ENCODE results near the gene LYRM1.

Gene LYRM1

DNA sequence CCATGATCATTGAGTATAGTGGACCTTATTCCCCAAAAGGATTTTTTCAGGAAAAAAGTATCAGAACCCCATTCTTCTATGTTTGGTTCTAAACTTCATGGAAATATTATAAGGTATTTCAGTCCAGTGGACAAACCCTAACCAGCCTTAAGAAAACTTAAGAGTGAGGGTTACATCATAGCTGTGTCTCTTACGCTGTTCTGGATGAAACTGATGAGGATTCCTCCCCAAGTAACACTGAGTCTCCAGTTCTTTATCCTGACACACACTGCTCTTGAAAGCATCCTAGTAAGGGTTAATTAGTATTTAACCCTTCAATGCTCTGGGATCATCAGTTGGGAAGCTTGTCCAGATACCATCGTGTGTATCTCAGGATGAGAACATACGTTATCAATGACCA, 5.0 kb downstream of the LYRM1 start:
- H3K79me2 ChIP-seq (ENCODE audit: low read length): peaks cover 34% of the 10 kb centered on the region
- TF ChIP-seq CTCF (IDR thresholded peaks at IDR 0.05; ENCODE audit: low read length): no peak
- TF ChIP-seq EZH2phosphoT487 (IDR thresholded peaks at IDR 0.05; ENCODE audit: low read length): no peak
- no peak for TF ChIP-seq EZH2 (optimal IDR thresholded peaks at IDR 0.05; ENCODE audit: low read depth, low read length)
- peaks cover 14% of the 10 kb centered on the region for H3F3A ChIP-seq (ENCODE audit: insufficient read depth, low read length)
- H3K27ac ChIP-seq (ENCODE audit: low read length): no peak overlapping the region
- no peaks in the 10 kb centered on the region for H3K27me3 ChIP-seq (replicated peaks; ENCODE audit: insufficient read depth, low read length)
- peaks cover 34% of the 10 kb centered on the region for H3K4me1 ChIP-seq (ENCODE audit: low read length)
- DNase-seq: no peak
- no peak overlapping the region for H3K4me2 ChIP-seq (ENCODE audit: low read depth, low read length)
- H4K20me1 ChIP-seq (ENCODE audit: insufficient read depth, low read length): no peaks in the 10 kb centered on the region
- H3K9me3 ChIP-seq (replicated peaks; ENCODE audit: insufficient read depth, low read length): no peaks in the 10 kb centered on the region
- no peaks in the 10 kb centered on the region for H3K36me3 ChIP-seq (replicated peaks; ENCODE audit: insufficient read depth, low read length)
- H2AFZ ChIP-seq (ENCODE audit: low read length): no peak overlapping the region
- H3K9ac ChIP-seq (ENCODE audit: low read length): no peak overlapping the region
- no peaks in the 10 kb centered on the region for H3K9me2 ChIP-seq (replicated peaks; ENCODE audit: insufficient read depth, low read length)
- no peak overlapping the region for H3K4me3 ChIP-seq (ENCODE audit: low read length)

GRCh38 chr16:20906341-20907255, 6.0 kb downstream of the LYRM1 start:
- Histone ChIP-seq H3F3A (ENCODE audit: insufficient read depth, low read length) (peaks cover 14% of the 10 kb centered on the region), H3K9me3 (replicated peaks; ENCODE audit: insufficient read depth, low read length) (no peaks in the 10 kb centered on the region), H3K36me3 (replicated peaks; ENCODE audit: insufficient read depth, low read length) (no peaks in the 10 kb centered on the region), H2AFZ (ENCODE audit: low read length) (no peak overlapping the region), H3K79me2 (ENCODE audit: low read length) (peaks cover 24% of the 10 kb centered on the region), H3K9ac (ENCODE audit: low read length) (no peak overlapping the region), H3K9me2 (replicated peaks; ENCODE audit: insufficient read depth, low read length) (no peaks in the 10 kb centered on the region), H3K27ac (ENCODE audit: low read length) (no peak overlapping the region), H3K4me1 (ENCODE audit: low read length) (peaks cover 34% of the 10 kb centered on the region), H3K27me3 (replicated peaks; ENCODE audit: insufficient read depth, low read length) (no peaks in the 10 kb centered on the region), H4K20me1 (ENCODE audit: insufficient read depth, low read length) (no peaks in the 10 kb centered on the region), H3K4me3 (ENCODE audit: low read length) (no peak overlapping the region), H3K4me2 (ENCODE audit: low read depth, low read length) (no peak overlapping the region)
- no peak for DNase-seq
- TF ChIP-seq EZH2phosphoT487 (IDR thresholded peaks at IDR 0.05; ENCODE audit: low read length): no peak
- no peak for TF ChIP-seq CTCF (IDR thresholded peaks at IDR 0.05; ENCODE audit: low read length)
- TF ChIP-seq EZH2 (optimal IDR thresholded peaks at IDR 0.05; ENCODE audit: low read depth, low read length): no peak

GRCh38 chr16:20910781-20911321, 10.3 kb downstream of the LYRM1 start:
- H3K36me3 ChIP-seq (replicated peaks; ENCODE audit: insufficient read depth, low read length): no peaks in the 10 kb centered on the region
- H4K20me1 ChIP-seq (ENCODE audit: insufficient read depth, low read length): no peaks in the 10 kb centered on the region
- no peak overlapping the region for H3K4me2 ChIP-seq (ENCODE audit: low read depth, low read length)
- no peak for TF ChIP-seq EZH2 (optimal IDR thresholded peaks at IDR 0.05; ENCODE audit: low read depth, low read length)
- TF ChIP-seq CTCF (IDR thresholded peaks at IDR 0.05; ENCODE audit: low read length): no peak
- TF ChIP-seq EZH2phosphoT487 (IDR thresholded peaks at IDR 0.05; ENCODE audit: low read length): no peak
- H3K27ac ChIP-seq (ENCODE audit: low read length): no peak overlapping the region
- no peaks in the 10 kb centered on the region for H3F3A ChIP-seq (ENCODE audit: insufficient read depth, low read length)
- no peak overlapping the region for H3K9ac ChIP-seq (ENCODE audit: low read length)
- no peaks in the 10 kb centered on the region for H3K9me2 ChIP-seq (replicated peaks; ENCODE audit: insufficient read depth, low read length)
- no peak overlapping the region for H3K4me3 ChIP-seq (ENCODE audit: low read length)
- no peaks in the 10 kb centered on the region for H3K4me1 ChIP-seq (ENCODE audit: low read length)
- no peak overlapping the region for H2AFZ ChIP-seq (ENCODE audit: low read length)
- H3K9me3 ChIP-seq (replicated peaks; ENCODE audit: insufficient read depth, low read length): no peaks in the 10 kb centered on the region
- peaks cover 3% of the 10 kb centered on the region; the same call in 1 of the 2 replicates for H3K79me2 ChIP-seq (ENCODE audit: low read length)
- no peak for DNase-seq
- H3K27me3 ChIP-seq (replicated peaks; ENCODE audit: insufficient read depth, low read length): no peaks in the 10 kb centered on the region

All from MM.1S (cell line).